GM11168 (cell line): Measurements from ENCODE around the gene GSTK1.

Experiments
- in situ Hi-C: fragments of 300-500 bp; cut with MboI; formaldehyde crosslinking; loops from one replicate; pipeline ENCODE4 v1.12.0; 2022; ENCODE audit warnings: low sequenced_read_pairs; ENCODE audit not compliant: unreplicated experiment

Gene GSTK1

DNA sequence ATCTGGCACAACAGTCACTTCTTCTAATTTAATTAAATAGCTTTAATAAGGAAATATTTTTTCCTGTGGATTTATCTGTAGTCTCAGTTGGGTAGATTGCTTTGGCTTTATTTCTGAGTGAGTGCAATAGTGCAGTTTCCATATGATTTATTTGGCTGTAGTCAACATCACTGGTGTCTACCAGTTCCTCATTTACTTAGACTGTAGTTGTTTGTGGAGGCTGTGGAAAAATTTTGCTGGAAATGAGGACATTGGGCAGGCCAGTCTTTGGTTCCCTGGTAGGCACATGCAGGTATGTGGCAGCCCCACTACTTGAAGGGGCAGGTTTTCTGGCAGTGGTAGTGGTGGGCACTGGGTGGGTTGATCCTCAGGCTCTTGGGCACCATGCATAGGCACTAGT lies 25.9 kb upstream of the GSTK1 start:
- in situ Hi-C loops = no loop called here

DNA sequence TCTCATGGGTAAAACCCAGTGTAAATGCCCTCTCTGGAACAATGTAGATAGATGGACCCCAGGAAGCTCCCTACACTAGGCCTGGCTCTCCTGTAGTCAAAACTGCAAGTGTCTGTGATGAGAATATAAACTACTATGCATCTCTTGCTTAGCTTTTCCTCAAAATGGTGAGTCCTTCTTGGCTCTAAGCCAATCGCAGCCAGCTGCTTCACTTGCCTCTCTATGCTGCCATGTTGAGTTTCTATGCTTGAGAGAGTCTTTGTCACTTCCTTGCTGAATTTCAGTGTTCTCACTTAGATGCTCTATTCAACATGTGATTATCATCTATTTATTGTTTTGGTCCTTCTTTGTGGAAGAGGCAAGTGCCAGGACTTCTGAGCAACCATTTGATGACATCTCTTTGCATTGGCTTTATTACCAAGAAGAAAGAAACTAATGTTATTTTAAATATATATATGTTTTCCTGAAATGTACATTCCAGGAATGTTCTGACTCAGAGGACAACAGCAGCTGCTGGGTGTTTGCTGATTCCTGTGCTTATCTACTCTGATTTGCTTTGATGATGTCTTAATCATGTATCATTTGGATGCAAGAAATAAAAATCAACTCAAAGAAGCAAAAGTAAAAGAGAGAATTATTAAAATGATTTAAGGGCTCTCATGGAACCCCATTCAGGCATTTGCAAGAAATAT lies 24.8 kb upstream of the GSTK1 start:
- in situ Hi-C loops = no loop called here

- in situ Hi-C loops = no loop called here
These were observed 23.4 kb upstream of the GSTK1 start for GRCh38 chr7:143239813-143240212.

- in situ Hi-C loops = no loop called here
These were observed 22.7 kb upstream of the GSTK1 start for GRCh38 chr7:143240291-143241168.

DNA sequence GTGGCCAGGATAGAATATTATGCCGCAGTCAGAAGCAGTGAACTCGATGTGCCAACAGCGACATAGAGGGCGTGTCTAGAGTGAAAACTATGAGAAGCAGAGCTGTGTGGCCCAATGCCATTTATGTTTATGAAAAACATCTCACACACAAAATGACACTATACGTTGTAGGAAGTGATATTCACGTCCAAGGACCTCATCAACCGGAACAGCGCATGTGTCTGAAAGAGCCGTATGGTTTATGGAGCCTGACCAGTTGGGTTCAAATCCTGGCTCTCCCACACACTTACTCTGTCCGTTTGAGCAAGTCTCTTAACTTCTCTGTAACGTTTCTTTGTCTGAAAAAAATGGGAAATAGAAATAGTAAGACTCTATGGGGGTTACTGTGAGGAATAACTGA lies 20.9 kb upstream of the GSTK1 start:
- in situ Hi-C loops = no loop called here

- in situ Hi-C loops = no loop called here
These were observed 20.1 kb upstream of the GSTK1 start for GRCh38 chr7:143243111-143243510.

DNA sequence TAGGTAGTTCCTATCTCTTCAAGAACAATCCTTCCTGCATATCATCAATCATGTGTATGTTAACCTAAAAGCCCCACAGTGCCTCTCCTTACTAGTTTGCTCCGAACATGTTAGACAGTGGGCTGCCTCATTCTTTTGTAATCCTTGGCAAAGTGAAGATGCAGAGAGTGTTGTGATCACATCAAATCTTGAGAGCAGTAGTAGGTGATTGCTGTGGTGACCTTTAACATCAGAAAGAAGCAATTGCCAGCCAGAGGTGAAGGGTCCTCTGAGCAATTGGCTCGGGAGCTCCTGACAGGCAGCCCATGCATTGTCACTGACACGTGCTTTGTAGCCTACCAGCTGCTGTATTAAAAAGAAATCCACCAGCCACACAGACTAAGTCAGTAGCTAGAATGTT lies 19.6 kb upstream of the GSTK1 start:
- in situ Hi-C loops = no loop called here

- in situ Hi-C loops = no loop called here
These were observed 18.9 kb upstream of the GSTK1 start for GRCh38 chr7:143244321-143244720.

GRCh38 chr7:143245123-143245522 lies 18.1 kb upstream of the GSTK1 start:
- in situ Hi-C loops = no loop called here

DNA sequence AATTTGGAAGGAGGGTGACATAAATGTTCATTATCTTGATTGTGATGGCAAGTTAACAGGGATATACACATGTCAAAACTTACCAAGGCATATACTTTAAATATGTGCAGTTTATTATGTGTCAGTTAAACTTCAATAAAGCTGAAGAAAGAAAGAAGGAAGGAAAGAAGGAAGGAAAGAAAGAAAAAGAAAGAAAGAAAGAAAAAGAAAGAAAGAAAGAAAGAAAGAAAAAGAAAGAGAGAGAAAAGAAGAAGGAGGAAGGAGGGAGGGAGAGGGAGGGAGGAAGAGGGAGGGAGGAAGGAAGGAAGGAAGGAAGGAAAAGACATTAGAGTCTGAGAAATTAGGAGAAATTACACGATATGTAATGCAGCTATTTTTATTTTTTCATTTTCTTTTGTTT lies 15.9 kb upstream of the GSTK1 start:
- in situ Hi-C loops = no loop called here

- in situ Hi-C loops = no loop called here
These were observed 14.4 kb upstream of the GSTK1 start for GRCh38 chr7:143248761-143249354.

DNA sequence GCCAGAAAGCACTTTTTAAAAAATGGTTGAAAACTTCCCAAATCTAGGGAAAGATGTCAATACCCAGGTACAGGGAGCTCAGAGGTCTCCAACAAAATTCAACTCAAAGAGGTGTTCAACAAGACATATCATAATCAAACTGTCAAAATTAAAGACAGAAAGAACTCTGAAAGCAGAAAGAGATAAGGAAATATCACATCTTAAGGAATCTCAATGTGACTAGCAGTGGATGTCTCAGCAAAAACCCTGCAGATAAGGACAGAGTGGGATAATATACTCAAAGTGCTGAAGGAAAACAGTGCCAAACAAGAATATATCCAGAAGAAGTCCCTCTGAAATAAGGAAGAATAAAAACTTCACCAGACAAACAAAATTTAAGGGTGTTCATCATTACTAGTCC lies 13.0 kb upstream of the GSTK1 start:
- in situ Hi-C loops = no loop called here

DNA sequence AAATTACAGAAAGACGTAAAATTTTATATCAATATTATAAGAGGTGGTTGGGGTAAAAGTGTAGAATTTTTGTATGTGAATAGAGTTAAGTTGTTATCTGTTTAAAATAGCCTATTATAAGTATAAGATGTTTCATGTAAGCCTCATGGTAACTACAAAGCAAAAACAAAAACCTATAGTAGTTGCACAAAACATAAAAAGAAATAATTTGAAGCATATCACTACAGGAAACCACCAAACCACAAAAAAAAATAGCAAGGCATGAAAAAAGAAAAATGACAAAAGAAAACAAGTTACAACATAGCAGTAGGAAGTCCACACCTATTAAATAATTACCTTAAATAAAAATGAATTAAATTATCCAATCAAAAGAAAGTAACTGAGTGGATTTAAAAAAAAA lies 12.4 kb upstream of the GSTK1 start:
- in situ Hi-C loops = no loop called here

DNA sequence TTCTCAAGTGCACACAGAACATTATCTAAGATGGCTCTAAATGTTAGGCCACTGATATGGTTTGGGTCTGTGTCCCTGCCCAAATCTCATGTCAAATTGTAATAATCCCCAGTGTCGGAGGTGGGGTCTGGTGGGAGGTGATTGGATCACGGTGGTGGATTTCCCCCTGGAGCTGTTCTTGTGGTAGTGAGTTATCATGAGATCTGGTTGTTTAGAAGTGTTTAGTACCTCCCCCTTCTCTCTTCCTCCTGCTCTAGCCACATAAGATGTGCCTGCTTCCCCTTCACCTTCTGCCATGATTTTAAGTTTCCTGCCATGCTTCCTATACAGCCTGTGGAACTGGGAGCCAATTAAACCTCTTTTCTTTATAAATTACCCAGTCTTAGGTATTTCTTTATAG lies 11.2 kb upstream of the GSTK1 start:
- in situ Hi-C loops = no loop called here

DNA sequence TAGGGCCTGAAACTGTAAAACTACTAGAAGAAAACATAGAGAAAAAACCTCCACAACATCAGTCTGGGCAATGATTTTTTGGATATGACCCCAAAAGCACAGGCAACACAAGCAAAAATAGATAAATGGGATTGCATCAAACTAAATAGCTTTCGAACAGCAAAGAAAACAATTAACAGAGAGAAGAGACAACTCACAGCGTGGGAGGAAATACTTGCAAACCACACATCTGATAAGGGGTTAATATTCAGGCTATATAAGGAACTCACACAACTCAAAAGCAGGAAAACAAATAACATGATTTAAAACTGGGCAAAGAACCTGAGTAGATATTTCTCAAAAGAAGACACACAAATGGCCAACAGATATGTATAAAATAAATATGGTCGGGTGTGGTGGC lies 7.7 kb upstream of the GSTK1 start:
- in situ Hi-C loops = no loop called here

- in situ Hi-C loops = no loop called here
These were observed 6.9 kb upstream of the GSTK1 start for GRCh38 chr7:143256325-143256724.

DNA sequence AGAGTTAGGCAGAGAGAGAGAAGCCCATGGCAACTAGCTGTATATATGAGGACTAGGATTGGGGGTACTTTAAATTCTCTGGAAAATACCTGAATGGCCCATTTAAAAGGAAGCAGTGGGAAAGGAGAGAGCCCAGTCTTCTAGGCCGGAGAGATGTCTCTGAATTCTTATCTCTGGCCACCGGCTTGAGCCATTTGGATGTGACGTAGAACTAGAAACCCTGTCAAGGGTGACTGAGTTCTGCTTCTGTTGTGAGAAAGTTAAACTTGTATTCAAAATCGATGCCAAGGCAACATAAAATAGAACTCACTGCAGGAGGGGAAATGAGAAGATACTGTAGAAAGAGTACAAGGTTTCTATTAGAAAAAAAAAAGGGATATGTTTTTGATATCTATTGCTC lies 6.3 kb upstream of the GSTK1 start:
- in situ Hi-C loops = no loop called here

- in situ Hi-C loops = no loop called here
These were observed 5.7 kb upstream of the GSTK1 start for GRCh38 chr7:143257501-143257900.

DNA sequence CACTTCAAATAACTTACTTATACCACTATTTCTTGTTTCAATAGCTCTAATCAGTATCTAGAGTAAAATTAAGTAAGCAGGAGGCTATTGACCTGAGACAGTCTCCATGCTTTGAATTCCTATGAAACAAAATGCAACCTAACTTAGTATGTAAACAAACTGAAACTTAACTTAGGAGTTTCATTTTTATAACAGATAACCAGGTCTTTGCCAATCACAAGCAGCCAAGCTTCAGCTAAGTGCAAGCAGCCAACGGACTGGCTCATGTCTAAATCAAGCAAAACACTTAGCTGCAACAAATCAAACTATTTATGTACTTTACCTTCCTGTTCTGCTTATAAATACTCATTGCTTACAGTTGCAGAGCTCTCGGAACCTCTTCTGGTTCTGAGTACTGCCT lies 4.4 kb upstream of the GSTK1 start:
- in situ Hi-C loops = no loop called here

- in situ Hi-C loops = no loop called here
These were observed 3.5 kb upstream of the GSTK1 start for GRCh38 chr7:143259765-143260164.

GRCh38 chr7:143261901-143262300 lies 1.3 kb upstream of the GSTK1 start:
- in situ Hi-C loops = no loop called here
